Left forelimb (tissue), 1 donor: ENCODE results near the gene SLC22A4.
A peak's percentile ranks its signal among the peaks of the same experiment; 100 is the strongest.

ENCODE experiments used
- DNase-seq: peaks from one replicate; pipeline ENCODE4 v3.0.0-alpha.2; 2018; ENCODE audit warnings: low spot score

SLC22A4 gene

GRCh38 chr5:132376694-132377641 is 82.8 kb downstream of the SLC22A4 start:
- DNase-seq: peak; percentile 63

GRCh38 chr5:132377738-132378137 is 83.5 kb downstream of the SLC22A4 start:
- no peak for DNase-seq

DNA sequence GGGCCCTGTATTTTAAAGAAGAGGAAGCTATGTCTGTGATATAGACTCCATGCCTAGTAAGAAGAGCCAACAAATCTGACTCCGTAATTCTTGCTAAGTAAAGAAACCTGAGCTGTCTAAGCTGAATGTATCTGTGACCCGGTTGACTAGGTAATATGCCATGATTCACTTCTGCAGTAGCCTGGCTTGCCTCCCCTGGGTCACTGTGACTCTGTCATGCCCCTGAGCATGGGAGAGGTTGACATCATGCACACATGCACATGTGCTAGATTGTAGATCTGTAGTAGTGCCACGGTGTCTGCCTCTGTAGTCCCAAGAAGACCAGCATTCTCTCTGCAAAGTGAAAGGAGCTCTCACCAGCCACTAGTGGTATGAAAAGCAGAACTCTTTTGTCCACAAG is 84.4 kb downstream of the SLC22A4 start:
- DNase-seq: peak; percentile 44

DNA sequence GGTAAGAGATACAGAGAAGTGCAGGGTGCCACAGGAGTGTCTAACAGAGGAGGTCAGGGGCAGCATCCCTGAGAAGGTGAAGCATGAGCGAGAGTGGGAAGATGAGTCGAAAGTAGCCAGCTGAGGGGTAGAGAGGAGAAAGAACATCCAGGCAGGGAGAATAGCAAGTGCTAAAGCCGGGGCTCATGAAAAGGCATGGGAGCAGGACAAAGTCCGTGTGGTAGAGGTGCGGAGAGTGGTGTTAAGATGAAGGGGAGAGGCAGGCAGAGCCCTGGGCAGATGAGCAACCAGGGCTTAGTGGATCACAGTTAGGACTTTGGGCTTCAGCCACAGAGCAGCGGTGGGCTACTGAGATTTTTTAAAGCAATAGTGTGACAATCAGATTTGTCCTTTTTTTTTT is 85.9 kb downstream of the SLC22A4 start:
- no peak for DNase-seq

DNA sequence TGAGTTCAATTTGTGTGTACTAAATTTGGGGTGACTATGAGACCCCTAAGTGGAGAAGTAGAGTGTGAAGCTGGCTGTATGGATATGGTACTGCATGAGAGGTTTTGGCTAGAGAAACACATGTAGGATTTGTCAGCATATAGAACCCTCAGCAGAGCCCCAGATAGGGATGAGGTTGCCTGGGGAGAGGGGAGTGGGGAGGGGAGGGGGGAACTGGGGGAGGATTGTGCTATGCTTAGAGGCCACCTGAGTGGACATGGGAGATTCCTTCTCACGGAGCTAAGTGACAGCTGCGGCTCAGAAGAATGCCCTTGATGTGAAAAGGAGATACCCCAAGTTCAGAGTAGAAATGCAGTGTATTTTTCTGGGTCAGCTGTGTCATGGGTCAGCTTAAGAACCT is 86.5 kb downstream of the SLC22A4 start:
- DNase-seq: no peak

- DNase-seq: no peak
These were observed 87.4 kb downstream of the SLC22A4 start for GRCh38 chr5:132381614-132382013.

- no peak for DNase-seq
These were observed 89.1 kb downstream of the SLC22A4 start for GRCh38 chr5:132383261-132383660.

GRCh38 chr5:132383984-132384383 is 89.8 kb downstream of the SLC22A4 start:
- no peak for DNase-seq

- DNase-seq: no peak
These were observed 90.4 kb downstream of the SLC22A4 start for GRCh38 chr5:132384506-132385050.

DNA sequence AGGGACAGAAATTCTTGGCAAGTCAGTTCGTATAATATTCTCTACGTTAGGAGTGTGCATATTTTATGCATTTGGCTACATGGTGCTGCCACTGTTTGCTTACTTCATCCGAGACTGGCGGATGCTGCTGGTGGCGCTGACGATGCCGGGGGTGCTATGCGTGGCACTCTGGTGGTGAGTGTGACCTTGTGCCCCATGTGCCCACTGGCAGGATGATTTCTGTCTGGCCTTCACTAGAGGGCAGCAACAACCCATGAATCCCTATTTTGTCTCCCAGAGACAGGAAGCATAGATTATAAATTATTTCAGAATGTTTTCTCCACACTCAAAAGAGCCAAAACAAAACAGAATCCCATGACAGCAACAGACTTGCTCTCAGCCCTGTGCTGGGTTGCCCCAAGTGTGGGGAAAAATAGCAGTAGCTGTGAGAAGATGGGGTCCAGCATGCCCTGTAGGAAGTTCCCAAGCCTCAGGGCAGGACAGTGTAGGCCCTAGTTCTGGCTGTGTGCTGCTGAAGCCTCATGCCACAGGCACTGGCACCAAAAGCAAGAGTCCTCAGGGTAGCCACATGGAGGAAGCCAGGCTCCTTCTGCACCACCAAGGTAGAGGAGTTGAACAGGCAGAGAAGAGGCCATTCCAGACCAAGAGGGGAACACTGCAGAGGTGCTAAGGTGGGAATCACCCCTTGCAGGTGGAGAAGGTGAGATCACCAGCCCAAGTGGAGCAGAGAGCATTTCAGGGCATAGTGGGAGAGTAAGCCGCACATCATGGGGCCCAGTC is 91.3 kb downstream of the SLC22A4 start:
- no peak for DNase-seq

DNA sequence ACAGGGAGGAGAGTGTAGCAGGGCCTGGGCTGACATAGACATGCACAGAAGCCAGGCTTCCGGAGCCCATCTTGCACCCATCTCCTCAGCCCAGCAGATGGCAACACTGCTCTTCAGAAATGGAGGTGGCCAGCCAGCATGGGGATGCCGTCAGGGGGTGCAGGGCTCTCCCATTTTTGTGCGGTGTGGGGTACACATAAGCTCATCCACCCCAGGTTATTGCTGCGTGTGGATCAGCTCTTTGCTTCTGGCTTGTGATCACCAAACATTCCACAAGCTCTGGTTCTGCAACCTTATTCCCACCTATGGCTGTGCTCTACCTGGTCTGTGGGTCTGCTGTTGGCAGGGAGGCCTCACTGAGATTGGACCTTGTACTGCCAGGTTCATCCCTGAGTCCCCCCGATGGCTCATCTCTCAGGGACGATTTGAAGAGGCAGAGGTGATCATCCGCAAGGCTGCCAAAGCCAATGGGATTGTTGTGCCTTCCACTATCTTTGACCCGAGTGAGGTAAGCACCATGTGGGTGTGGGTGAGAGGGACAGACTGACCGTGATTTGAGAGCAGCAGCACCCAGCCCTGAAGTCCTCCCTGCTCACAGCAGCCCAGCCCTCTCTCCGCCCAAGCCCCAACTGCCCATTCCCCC is 92.6 kb downstream of the SLC22A4 start:
- DNase-seq: peak; percentile 81

DNA sequence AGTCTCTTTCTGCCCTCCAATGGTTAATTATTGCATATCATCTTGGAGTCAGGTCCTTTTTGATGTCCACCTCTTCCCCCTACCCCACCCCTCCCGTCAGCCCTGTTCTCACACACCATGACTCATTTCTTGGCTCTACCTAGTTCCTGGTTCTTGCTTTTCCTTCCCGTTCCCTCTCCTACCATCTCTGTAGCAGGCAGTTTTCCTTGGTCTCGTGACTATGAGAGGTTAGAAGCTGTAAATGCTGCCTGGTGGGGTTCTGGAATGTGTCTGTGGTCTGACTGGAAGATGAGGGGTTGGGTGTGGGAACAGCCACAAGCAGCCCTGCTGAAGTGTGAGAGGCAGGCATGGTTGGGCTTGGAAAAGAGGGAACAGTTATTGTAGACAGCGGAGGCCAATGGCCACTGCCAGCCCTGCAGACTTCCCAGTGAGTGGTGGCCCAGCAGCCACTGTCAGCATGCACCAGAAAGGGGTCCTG is 93.5 kb downstream of the SLC22A4 start:
- no peak for DNase-seq

GRCh38 chr5:132388244-132389050 is 94.3 kb downstream of the SLC22A4 start:
- DNase-seq: no peak

GRCh38 chr5:132389051-132389331 is 94.8 kb downstream of the SLC22A4 start:
- no peak for DNase-seq

- no peak for DNase-seq
These were observed 95.5 kb downstream of the SLC22A4 start for GRCh38 chr5:132389585-132390286.

DNA sequence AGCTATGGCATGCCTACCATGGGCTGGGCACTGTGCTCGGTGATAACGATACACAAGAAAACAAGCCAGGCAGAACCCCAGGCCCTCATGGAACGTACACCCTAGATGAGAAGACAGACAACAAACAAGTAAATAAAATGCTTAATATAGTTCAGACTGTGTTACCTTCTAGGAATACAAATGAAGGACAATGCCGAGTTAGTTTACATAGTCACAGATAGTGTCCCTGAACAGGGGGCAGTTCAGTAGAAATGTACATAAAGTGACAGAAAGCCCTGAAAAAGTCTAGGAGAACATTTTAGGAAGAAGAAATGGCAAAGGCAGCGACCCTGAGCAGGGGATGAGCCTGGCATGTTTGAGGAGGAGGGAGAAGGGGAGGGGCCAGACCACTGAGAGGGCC is 97.1 kb downstream of the SLC22A4 start:
- no peak for DNase-seq

- no peak for DNase-seq
These were observed 97.7 kb downstream of the SLC22A4 start for GRCh38 chr5:132391870-132392269.

- DNase-seq: no peak
These were observed 98.2 kb downstream of the SLC22A4 start for GRCh38 chr5:132392411-132392810.

DNA sequence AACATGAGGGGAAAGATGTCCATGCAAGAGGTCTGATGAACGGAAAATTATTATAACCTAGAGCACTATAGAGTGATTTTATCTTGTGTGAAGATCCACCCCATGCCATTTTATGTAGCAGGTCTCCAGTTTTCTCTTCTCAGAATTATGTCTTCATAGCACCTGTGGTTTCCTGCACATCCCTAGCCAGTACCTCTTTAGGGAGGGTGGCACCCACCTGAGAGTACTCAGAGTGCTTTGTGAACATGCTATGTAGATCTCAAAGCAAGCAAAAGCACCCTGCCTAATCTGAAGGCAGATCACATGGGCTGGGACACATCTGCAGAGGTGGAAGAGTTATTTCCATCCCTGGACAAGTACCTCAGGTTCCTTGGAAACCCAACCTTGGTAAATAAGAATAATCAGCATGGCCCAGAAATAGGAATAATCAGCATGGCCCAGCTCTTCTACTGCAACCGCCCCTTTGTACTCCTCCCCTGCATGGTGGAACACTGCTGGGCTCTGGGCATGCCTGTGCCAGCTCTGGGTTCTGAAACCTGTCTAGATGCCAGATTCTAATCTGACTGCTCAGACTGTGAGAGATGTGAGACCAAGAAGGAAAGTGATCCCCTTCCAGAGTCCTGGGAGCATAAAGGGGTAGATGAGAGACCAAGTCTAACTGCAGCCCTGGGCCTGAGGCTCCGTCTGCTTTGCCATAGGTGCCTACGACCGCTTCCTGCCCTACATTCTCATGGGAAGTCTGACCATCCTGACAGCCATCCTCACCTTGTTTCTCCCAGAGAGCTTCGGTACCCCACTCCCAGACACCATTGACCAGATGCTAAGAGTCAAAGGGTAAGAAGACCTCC is 99.0 kb downstream of the SLC22A4 start:
- no peak for DNase-seq
